HG02970 (cell line): ENCODE results near the gene CHN1.

Experiments used
- ATAC-seq: cut with Tn5 transposase; IDR thresholded peaks from one replicate; pipeline ENCODE4 v1.9.1; 2021; ENCODE audit warnings: mild to moderate bottlenecking, moderate library complexity, moderate number of reproducible peaks; ENCODE audit not compliant: unreplicated experiment, low FRiP score

The CHN1 gene

DNA sequence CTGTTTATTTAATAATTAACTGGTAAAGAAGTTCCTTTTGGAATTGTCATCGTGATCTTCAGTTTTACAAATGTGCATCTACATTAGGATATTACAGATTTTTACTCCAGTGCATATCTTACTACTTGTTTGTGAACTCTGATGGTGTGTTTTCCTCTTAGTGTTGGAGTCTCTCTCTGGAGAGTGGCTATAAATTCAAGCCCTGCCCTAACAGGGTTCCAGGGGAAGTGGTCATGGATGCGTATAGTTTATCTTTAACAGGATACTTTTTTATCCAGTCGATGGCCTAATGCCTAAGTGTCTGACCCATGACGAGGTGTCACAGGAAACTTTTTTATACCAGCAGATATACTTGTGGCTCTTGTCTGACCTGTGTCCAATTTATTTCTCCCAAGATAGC lies 75.4 kb downstream of the CHN1 start:
- no peak for ATAC-seq

DNA sequence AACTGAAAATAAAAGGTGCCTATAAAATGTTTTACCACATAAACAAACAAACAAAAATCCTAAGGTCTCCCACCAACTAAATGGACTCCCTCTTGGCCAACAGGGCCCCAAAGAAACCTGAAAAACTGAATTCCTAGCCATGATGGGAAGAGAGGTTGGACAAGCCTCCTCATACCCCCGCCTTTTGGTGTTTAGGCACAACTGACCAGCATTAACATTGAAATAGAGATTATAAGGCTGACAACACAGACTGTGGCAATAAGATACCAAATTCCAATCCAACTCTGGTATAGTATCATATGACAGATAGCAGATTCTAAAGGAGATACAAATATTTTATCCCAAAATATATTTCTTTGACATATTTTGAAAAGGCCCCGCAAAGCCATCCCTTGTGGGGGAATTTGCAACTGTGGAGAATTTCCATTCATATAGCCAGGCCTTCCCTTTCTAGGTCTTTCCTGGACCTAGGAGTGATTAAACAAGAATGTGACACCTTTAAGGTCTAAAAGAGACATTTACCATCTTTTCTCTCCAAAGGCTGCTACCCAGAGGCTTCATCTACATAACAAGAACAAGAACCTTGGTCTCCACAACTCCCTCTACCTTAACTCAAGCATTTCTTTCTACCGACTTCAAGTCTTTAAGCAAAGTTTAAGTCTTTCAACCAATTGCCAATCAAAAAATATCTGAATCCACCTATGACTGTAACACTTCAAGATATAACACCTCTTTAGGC lies 80.0 kb downstream of the CHN1 start:
- no peak for ATAC-seq

DNA sequence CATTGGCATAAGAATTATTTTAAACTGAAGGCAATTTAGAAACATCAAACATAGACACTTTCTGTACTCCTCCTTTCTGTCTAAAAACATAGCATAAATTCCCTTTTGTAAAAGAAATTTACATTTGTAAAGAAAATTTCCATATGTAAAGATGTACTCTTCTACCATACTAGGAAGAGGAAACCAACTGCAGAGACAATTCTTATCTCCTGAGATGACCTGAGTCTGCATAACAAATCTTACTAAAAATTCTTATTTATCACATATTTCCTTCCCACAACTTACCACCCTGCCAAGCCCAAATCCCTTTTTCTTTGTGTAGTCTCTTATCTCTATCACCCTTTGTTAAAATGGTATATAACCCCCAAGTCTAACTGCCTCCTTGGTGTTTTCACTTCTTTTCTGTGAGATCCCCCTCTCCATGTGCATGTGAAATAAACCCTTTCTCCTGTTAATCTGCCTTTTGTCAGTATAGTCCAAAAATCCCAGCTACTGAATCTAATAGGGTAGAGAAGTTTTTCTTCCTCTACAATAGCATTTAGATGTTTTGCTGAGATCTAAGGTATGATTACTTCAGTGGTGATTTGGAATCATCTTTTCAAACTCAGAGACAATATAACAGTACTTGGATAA lies 81.0 kb downstream of the CHN1 start:
- no peak for ATAC-seq

DNA sequence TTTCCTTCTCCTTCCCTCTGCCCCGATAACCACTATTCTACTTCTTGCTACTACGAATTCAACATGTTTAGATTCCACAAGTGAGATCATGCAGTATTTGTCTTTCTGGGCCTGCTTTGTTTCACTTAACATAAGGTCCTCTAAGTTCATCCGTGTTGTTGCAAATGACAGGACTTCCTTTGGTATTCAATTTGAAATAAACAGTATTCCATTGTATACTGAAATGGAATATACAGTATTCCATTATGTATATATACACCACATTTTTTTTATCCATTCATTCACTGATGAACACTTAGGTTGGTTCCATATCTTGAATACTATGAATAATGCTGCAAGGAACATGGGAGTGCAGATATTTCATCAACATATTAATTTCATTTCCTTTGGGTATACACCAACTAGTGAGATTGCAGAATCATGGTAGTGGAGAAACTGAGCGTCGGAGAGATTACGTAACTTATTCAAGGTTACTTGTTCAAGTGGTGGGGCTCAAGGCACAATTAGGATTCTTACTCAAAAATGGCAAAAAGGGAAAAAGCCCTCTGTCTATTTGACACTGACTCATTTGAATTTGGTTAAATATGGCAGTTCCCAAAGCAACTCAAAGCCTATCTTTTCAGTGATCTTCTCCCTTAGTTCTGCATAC lies 85.1 kb downstream of the CHN1 start:
- no peak for ATAC-seq

DNA sequence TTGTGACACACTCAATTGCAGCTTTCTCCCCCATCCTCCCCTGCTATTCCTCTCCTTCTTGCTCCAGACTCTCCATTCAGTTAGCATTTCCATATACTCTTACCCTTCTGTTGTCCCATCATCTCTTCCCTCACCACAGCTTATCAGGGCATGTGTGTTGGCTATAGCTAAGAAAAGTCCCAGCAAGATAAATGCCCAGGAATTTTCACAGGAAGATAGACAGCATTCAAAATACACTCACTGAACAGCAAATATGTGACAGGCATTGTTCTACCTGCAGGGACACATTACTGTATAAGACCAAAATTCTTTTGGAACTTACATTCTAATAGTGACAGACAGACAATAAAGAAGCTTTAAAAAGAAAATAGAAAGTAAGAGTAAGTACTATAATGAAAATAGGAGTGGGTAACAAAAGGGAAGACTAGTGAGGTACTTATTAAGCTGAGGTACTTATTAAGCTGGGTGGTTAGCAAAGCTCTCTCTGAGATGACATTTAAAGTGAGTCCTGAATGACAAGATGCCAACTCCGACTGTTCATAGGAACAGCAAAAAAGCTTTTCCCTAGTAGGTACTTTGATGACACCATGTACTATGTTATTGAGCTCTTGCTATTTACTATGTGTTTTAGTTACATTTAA lies 86.2 kb downstream of the CHN1 start:
- no peak for ATAC-seq

DNA sequence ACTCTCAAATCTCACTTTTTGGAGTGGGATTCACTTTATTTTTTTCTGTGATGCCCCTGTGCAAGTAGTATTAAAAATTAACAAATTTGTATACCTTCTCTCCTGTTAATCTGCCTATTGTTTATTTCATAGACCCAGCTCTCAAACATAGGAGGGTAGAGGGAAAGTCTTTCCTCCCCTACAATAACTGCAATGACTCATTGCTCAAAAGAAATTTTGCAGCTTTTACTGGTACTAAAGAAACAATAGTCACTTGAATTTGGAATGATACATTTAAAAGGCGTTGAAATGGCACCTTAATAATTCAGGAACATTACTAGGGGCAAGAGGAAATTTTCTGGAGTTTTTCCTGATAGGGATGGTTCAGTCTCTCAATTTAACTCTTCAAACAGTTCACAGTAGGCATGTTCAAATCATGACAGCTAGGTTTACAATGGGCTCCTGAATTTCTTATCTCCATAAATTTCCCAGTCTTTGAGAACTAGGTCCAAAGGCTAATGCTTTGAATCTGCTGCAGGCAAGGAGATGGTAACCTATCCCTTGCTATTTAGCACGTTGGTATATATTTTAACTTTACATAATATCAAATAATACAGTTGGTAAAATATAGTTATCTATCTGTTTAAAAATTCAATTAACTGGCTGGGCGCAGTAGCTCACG lies 88.8 kb downstream of the CHN1 start:
- no peak for ATAC-seq

DNA sequence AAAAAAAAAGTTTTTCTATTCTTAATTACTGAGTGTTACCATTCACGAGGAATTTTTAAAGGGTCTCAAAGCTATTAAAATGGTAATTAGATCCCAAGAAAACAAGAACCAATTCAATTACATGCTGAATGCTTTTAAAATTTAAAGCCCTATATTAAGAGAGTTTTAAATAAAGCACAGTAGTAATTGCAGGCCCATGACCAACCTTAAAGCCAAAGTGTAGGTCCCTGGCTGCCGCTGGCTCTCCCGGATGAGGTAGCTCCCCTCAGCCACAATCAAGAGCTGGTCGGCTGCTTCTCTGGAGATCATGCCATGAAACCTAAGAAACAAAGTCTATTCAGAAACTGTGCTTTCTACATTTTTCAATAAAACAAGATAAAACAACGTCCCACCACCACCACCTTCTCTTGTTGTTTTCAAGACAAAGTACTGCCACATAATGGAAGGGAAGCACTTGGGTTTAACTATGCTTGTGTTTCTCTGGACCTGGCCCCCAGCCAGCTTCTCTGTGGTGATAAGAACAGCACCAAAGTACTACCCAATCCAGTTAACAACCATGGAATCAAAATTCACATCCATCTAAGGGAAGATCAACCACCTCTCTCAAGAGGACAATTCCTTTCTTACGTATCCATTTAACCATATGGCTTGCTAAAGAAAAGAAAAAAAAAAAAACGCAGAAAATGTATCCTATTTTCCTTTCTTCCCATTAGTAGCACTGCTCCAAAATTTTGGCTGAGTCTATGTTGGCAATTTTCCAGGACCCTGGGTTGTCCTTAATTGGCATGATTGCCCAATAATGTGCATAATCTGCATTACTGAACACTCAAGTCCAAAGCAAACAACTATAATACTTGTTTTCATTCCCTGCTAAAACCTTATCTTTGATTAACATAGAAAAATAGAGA lies 90.1 kb downstream of the CHN1 start:
- ATAC-seq = no peak

DNA sequence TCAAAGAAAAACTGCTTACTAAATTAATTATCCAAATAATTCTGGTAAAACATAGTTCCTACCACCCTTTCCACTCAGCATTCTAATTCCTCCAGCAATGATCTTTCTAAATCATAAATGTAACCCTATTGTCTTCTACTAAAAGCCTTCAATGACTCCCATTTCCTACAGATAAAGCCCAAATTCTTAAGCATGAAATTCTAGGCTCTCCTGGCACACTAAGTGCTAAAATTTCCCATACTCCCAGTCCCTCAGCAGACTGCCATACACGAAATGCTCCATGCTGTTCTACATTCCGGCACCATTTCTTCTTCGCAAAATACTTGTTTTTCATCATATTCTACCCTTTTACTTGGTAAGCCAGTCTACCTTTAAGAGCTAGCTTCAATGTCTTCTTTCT lies 96.9 kb downstream of the CHN1 start:
- ATAC-seq = no peak

DNA sequence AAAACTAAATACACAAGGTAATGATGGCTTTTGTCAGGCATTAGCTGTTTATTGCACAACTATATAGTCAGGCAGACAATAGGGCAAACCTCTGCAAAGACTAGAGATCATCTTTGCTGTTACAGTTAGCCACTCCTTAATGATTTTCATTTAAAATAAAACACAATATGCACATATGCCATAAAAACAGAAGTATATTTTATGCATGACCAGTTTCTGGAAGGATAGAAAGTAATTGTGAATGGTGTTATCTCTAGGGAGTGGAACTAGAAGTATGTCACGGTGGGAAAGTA lies 102.0 kb downstream of the CHN1 start:
- ATAC-seq = no peak

DNA sequence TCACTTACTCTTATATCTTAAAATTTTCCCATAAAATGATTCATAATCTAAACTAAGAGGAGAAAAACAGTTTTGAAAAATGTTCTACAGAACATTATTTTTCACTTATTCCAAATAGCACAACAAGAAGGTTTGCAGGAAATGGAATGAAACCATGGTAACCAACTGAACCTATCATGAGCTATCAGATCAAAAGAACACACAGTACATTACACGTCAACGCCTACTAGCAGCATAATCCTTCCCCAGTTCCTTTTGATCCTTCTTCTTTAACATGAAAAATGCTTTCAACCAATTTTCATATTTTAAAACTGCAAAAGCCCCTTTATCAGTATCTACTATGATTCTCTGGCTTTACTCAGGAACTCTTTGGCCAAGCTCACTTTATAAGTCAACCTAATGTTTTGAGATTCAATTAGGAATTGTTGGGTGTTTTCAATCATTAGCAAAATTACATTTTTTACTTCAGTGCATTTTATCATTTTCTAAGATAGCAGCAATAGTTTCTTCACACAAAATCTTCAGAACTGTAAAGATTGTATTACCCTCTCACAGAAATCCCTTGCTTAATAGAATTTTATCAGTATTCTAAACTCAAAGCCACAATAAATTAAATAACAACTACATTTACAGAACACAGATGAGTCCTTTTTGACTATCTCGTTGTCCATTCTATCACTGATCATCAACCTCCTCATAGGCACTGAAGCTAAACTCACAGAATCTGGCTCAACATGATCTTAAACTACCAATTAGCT lies 102.5 kb downstream of the CHN1 start:
- no peak for ATAC-seq

DNA sequence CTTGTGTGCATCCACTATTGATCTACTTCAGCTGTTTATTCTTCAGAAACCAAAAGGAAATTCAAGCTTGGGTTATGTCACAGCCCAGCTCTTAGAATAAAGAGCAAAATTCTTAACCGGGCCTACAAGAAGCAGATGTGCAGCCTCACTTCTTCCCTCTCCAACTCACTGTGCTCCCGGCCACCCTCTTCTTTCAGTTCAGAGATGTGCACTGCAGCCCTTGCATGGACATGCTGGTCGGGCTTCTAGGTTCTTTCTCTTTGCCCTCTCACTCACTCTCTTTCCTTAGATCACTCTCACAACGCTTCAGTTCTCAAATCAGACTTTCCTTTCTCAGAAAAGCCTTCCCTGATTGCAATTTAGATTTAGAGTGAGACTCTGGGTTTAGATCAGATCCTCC lies 104.1 kb downstream of the CHN1 start:
- no peak for ATAC-seq

DNA sequence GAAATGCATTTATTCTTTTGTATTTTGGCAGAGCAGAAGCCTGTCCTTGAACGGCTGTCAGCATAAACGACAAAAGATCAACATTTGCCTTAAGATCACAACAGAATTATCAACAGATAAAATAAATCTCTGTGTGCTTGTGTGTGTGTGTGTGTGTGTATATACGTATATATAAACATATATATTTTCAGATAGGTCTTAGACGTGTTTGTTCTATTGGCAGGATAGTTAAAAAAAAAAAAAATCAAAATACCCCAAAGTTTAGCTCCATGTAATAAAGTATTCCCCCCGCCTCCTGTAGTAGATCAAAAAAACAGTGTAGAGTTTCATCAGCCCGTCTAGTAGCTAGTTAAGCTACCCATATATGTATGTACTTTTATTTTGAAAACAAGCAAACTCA lies 107.9 kb downstream of the CHN1 start:
- no peak for ATAC-seq

DNA sequence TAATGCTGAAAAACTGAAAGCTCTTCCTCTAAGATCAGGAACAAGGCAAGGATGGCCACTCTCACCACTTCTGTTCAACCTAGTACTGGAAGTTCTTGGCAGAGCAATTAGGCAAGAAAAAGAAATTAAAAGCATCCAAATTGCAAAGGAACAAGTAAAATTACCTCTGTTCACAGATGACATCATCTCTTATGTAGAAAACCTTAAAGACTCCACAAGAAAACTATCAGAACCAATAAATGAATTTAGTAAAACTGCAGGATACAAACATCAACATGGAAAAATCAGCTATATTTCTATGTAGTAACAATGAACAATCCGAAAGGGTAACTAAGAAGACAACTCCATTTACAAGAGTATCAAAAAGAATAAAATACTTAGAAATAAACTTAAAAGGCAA lies 112.2 kb downstream of the CHN1 start:
- no peak for ATAC-seq

DNA sequence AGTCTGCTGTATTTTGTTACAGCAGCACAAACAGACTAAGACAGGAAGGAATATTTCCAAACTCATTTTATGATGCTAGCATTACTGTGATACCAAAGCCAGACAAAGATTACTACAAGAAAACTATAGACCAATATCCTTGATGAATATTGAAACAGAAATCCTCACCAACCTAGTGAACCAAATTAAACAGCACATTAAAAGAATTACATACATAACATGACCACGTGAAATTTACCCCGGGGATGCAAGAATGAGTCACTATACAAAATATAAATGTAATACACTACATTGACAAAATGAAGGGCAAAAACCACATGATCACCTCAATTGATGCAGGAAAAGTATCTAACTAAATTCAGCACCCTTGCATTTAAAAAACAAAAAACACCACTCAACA lies 112.6 kb downstream of the CHN1 start:
- ATAC-seq = no peak

DNA sequence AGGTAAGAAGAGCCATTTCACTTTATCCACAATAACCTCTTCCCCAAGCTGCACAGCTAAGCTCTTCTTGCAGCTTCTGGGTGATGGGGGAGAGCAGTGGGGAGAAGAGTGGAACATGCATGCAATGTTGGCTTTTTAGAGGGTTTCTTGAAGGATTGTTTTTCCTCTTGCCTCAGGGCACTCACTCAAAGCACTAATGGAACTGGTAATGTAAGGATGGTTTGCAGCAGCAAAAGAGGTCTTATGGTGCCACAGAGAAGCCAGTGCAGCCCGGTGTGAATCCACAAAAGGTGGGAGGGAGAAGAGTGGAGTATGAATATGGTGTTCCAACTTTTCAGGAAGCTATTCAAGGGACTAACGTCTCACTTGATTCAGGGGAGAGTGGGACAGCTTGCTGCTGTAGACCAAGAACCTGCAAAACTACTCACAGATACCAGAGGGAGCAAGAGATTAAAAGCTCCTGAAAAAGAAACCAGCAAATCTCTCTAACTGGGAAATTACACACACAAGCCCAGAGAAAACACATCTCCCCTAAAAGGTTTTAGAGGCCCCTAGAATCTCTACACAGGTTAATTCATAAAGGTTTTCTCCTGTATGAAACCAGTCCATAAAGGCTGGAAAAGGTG lies 116.4 kb downstream of the CHN1 start:
- no peak for ATAC-seq

DNA sequence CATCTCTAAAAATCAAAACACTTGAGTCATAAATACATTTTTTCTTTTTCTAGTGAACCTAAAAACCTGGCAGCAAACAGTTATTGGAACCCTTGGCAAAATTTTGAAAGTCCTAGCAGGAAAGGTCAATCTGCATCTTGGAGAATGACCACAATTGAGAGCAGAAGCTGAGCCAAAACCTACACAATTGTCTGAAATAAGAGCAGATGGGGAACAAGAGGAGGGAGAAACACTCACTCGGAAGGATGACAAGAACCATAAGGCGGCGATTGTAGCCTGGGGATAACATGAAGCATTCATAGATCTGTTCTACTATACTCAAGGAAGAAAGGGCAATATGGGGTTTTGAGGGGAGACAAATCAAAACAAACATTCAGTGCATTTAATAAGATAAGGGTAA lies 117.0 kb downstream of the CHN1 start:
- no peak for ATAC-seq

DNA sequence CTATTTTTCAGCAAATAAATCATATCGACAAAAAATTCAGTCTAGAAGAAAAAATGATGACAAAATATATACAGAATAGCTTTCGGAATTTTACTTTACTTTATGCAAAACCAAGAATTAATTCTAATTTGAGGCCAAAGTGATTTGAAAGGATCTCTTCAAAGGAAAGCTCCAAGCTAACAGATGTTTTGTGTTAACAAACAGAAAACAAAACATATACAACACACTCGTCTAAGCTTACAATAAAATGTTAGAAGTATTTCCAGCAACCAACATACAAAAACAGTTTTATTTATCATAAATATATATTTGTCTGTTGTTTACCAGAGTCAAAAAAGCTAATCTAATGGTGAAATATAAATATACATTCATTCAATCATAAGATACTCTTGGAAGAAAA lies 122.8 kb downstream of the CHN1 start:
- no peak for ATAC-seq

DNA sequence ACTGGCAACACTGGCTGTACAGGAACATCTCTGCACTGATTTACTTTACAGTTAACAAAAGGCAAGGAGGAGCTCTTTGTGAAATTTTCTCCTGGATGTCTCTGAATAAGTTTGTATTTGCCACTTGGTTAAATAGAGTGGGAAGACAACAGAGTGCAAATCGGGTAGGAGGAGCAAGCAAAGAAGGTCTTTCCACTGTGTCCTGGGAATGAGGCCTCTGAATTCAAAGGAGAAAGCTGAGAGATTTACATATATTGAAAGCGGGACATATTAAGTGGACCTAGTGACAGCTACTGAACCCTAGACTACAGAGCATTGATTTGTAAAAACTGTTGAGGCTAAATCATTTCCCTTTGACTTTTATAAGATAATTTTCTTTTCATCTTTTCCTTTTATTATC lies 123.5 kb downstream of the CHN1 start:
- no peak for ATAC-seq

DNA sequence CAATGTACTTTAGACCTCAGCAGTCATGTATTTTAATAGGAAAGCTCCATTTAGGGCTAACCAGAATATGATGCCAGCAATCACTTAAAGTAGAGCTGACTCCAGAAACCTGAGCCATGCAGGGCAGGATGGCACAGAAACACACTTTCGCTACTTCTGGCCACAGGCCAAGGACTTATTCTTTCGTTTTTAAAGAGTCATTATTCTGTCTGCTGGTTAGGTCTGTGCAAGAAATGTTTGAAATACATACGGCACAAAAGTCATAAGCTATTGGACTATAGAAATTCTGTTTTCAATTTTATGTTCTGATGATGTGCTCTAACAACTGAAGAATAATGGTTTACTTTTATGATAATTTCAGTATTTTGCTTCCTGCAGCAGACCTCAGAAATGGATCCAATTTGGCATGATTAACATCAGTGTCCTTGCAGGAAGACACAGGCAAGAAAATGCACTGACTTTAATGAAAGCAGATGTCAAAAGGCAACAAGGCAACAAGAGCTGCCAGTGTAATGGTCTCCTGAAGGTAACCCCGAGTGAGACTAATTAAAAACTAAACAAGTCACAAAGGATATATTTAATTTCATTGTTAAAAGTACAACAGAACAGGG lies 126.5 kb downstream of the CHN1 start:
- no peak for ATAC-seq
